HG03064 (cell line): Measurements from ENCODE around the gene TLR5.

Experiments
- ATAC-seq: cut with Tn5 transposase; IDR thresholded peaks from one replicate; pipeline ENCODE4 v1.9.1; 2021; ENCODE audit warnings: low read depth; ENCODE audit not compliant: unreplicated experiment

The TLR5 gene

DNA sequence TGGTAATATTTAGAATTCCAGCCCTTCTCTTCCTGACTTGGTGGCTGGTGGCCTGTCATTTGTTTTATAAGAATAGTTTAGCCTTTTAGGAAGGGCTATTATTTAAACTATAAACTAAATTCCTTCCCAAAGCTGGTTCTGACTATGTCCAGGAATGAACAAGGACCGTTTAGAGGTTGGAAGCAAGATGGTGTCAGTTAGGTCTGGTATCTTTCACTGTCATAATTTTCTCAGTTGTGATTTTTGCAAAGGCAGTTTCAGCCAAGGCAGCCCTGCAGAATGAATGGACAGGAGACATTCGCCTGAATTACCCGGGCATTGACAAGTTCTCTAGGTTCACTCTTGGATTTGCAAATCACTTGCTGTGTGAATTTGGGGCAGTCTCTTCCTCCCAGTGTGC is 67.2 kb downstream of the TLR5 start:
- ATAC-seq: no peak

DNA sequence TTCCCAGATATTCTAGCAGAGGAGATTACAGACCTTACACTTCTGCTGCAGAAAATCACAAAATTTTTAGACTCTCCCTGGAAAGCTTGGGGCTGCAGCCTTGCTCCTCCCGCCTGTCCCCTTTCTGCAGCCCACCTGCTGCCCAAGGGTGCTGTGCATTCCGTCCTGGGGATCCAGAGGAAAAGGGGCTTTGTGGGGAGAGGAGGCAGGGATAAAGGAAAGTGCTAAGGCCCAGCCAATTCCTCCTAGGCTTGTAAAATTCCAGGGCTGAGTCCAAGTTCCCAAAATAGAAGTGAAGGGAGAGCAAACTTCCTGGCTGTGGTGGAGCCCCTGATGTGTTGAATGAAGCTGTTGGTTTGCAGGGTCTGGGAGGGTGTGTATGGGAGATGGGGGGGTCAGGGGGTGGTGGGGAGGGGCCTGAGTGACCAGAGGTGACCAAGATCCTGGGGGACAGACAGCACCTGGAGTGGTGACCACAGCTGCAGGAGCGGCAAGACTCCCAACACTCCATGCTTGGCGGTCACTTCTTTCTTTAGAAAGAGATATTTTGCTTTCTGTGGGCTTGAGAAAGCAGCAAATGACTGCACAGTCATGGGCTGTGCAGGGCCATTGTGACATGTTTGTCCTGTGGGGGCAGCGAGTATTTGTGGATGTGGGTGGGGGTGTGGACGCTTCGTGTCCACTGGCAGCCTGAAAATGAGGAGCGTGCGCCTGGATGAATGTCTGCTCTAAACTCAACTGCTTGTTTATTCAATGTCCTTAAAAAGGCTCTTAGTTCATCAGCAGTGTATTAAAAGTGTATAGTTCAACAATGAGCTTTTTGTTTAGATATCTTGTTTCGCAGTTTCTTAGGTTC is 68.4 kb downstream of the TLR5 start:
- ATAC-seq: no peak

DNA sequence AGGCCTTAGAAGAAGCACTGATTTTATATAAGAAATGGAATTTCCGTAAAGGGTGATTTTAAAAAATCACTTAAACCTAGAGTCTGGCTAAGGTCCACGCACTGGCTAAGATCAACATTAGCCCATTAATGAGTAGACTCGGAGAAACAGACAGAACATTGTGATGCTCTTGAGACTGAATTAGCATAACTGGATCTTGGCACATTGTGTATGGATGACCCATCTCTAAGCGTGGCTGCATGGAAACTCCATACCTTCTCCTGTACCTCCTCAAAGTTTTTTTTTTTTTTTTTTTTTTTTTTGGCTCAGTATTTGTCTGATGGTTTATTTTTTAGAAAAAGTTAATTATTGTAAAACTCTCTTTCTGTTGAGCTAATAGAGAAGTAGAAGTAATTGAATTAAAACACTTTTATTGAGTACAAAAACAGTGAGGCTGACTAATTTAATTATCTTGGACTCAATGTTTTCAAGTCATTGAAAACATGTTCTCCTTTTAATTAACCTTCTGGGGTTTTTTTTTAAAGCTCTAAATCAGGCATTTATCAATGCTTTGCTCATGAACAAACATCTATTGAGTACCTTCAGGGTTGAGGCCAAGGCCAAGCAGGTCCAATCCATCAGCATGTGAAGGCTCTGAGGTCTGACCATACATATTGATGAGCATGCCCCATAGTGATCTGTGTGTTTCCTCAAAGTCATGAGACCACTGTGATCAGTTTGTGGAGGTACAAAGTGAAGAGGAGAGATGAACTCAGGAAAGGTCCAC is 74.0 kb downstream of the TLR5 start:
- no peak for ATAC-seq

DNA sequence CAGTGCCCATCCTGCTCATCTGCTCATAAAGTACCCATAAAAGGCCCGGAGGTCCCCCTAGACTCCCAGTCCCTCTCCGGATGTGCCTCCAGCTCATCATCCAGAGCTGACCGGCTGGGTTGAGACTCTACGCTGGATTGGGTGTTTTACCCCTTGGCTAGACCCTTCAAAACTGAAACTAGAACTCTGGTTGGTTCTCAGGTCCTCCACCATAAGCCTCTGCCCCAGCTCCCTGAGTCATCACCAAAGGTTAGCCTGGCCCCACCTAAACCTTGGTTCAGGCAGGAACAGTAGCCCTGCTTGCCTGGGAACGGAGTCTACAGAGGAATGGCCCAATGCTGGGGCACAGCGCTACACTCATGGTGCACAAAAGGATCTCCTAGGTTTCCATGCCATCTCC is 75.1 kb downstream of the TLR5 start:
- ATAC-seq: no peak

DNA sequence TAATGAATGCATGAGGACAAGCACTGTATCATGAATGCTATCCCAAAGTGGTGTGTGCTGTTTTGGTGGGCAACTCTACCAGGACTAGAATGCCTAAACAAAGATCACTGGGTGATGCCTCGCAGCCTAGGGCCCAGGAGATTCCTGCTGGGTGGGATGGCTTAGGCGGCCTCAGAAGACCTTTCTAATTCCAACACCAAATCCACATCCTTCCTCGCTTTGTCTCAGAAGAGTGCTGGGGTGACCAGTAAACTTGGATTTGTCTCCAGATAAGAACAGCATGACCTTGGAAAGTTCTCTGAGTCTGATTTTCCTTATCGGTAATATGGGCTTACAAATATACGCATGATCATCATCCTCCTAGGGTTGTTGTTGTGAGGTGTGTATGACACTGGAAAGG is 76.6 kb downstream of the TLR5 start:
- ATAC-seq: no peak

DNA sequence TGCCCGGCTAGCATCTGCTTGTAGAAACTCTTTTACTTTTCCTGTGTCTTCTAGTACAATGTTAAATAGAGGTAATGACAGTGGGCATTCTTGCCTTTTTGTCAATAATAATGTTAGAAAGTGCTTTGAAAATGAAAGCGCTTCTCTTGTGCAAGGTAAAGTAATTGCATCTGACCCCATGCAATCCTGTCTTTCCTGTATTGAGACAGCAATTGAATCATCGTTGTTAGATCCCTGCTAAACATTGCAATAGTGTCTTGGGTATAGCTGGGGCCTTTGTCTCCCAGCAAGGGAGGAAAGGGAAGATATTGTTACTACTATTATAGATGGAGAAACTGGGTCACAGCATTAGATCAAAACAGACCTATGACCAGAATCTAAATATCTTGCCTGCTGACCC is 80.9 kb downstream of the TLR5 start:
- no peak for ATAC-seq

DNA sequence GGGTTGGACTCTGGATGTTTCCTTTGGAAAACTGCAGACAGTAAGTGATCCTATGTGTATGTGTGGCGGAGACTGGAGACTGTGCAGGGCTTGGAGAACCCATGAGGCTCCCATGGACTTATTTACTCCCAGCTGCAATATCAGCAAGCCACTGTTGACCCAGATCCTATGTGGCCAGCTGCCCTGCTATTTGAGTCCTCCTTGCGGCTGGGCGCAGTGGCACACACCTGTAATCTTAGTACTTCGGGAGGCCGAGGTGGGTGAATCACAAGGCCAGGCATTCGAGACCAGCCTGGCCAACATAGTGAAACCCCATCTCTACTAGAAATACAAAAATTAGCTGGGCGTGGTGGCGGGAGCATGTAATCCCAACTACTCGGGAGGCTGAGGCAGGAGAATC is 83.5 kb downstream of the TLR5 start:
- ATAC-seq: no peak
